Stimulated activated CD8-positive, alpha-beta memory T cell treated with anti-CD3 and anti-CD28 coated beads, Interleukin-15, amount 100 ng/mL, for 24 hours (primary cell): Measurements from ENCODE around the gene ZNF106.

Experiments
- DNase-seq: peaks from one replicate; pipeline ENCODE4 v3.0.0-alpha.2; 2020; ENCODE audit warnings: low read depth

Gene ZNF106

GRCh38 chr15:42474827-42475226 lies 16.1 kb downstream of the ZNF106 start:
- no peak for DNase-seq

GRCh38 chr15:42471002-42471401 lies 19.9 kb downstream of the ZNF106 start:
- no peak for DNase-seq

- DNase-seq, result no peak
Measured at GRCh38 chr15:42465520-42466259, 25.3 kb downstream of the ZNF106 start.

GRCh38 chr15:42461261-42461660 lies 29.7 kb downstream of the ZNF106 start:
- no peak for DNase-seq

GRCh38 chr15:42457445-42458442 lies 33.2 kb downstream of the ZNF106 start:
- no peak for DNase-seq

DNA sequence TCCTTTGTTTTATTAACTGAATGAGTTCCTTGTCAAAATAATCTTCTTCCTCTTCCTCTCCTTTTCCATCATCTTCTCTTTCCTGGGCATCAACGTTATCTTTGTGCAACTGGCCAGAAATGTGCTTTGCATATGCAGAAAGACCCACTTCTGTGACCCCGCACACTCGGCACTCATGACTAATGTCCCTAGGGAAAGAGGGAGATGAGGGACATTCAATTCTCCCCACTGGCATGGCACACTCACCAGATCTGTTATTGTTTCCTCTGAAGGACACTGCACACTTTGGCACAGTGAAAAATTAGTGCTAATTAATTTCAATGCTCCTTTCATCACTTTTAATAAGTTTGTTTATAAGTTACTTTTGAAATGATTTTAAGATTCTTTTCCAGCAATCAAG lies 34.0 kb downstream of the ZNF106 start:
- no peak for DNase-seq

DNA sequence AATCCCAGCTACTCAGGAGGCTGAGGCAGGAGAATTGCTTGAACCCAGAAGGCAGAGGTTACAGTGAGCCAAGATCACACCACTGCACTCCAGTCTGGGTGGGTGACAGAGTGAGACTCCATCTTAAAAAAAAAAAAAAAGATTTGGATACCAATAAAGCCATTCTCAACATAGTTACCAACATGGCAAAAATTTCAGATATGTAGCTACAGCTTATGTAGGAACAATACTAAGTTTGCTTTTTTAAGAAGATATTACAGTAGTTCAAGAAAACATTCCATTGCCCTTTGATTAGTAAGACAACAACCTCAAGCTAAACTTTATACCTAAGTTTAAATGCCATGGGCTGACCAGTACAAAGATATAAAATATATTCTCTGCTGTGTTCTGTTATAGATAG lies 34.4 kb downstream of the ZNF106 start:
- no peak for DNase-seq

DNA sequence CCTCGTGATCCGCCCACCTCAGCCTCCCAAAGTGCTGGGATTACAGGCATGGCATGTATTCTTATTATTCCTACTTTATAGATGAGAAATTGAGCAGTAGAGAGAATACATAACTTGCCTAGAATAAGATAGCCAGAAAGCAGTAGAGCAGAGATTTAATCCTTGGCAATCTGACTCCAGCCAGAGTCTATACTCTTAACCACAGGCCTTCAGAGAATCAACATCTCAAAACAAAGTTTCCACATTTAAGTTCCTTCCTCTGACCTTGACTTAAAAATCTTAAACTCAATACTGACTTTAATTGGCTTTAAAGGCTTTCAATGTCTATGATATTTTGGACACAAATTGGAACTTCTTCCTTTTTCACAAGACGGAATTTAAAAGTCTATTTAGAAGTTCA lies 37.1 kb downstream of the ZNF106 start:
- no peak for DNase-seq

- DNase-seq, result no peak
Measured at GRCh38 chr15:42450425-42450790, 40.5 kb downstream of the ZNF106 start.

DNA sequence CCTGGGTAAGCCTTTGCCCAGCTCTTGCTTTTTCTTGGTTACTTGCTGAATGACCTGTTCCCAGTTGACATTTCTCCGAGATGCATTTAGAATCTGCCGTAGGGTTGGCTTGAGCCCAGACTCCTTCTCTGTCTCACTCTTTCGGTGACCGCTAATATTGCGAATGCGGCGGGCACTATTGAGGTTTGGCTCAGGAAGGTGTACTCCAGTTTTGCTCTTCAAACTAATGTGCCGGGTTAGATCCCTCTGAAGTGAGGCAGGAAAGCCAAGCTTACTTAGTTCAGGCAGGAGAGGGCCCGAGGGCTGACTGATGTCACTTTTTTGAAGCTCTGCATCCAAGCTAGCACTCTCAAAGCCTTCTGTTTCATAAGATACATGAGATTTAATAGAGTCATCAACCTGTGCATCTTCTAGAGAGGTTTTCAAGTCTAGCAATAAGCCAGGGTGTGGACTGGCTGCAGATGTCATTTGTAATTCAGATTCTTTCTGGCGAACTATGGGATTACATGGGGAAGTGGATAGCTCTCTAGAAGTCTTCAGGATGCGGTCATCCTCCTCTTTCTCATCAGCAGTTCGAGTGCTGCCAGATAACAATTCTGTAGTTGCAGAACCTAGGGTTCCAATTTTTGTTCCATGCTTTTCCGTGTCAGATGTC lies 41.0 kb downstream of the ZNF106 start:
- DNase-seq, result no peak

DNA sequence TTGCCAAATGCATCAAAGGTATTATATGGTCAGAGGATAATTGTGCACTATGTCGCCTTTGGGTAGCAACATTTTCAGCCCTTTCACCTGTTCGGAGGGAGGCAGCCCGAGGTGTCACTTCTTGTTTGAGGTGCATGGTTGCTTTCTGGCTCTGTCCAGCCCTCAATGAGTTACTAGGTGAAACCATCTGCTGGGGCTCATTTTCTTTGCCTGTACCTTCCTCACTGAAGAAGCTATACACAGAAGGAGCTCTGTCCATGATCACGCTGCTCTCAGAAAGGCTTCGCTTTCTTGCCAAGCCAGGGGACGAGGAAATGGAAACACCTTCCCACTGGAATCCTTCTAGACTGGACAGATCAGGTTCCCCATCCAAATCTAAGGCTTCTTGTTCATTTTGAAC lies 42.7 kb downstream of the ZNF106 start:
- DNase-seq, result no peak

- no peak for DNase-seq
Measured at GRCh38 chr15:42447599-42447998, 43.3 kb downstream of the ZNF106 start.

GRCh38 chr15:42445551-42445950 lies 45.4 kb downstream of the ZNF106 start:
- no peak for DNase-seq

DNA sequence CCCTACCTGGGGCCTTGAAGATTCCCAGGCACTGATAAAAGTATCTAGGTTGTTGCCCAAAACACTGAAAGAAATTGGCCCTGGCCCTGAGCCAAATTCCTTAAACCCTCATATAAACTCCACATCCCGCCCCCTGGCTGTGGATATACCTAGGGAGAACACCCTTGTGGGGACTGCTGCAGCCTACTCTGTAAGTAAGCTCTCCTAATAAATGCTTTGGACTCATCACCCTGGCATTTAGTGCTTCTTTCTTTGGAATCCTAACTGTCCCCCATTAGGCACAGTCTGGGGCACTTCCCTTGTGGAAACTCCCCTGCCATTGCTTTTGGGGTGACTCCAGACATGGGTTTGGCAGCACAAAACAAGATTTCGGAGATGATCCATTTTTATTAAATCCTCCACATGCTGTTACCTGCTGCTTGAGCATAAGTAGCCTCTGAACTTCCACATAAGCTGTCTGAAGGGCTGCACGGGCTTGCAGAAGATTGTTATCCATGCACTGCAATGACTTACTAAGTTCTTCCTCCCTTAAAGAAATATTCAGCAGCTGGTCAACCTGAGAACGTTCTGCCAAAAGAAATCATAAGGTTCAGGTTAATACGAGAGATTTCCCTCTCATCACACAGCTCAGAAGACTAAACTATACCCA lies 46.4 kb downstream of the ZNF106 start:
- no peak for DNase-seq

GRCh38 chr15:42427429-42428223 lies 63.3 kb downstream of the ZNF106 start:
- no peak for DNase-seq

DNA sequence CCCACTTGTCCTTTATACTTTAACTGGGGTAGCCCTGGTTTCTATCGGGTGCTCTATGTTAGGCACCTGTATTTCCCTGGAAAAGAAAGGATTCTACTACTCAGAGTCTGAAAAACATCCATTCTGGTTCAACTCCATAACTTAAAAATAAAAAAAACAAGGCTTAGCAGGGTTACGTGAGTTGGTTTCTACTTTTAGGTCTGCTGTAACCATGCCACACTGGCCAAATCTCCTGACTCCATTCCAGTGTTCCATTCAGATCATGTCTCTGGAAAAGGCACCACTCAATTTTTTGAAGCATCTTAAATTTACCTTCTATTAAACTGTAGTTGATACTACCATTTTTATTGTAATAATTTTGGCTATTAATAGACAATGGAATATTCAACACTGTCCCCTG lies 69.6 kb downstream of the ZNF106 start:
- no peak for DNase-seq

- DNase-seq, result no peak
Measured at GRCh38 chr15:42419369-42419768, 71.6 kb downstream of the ZNF106 start.

- DNase-seq, result no peak
Measured at GRCh38 chr15:42413920-42414319, 77.0 kb downstream of the ZNF106 start.

DNA sequence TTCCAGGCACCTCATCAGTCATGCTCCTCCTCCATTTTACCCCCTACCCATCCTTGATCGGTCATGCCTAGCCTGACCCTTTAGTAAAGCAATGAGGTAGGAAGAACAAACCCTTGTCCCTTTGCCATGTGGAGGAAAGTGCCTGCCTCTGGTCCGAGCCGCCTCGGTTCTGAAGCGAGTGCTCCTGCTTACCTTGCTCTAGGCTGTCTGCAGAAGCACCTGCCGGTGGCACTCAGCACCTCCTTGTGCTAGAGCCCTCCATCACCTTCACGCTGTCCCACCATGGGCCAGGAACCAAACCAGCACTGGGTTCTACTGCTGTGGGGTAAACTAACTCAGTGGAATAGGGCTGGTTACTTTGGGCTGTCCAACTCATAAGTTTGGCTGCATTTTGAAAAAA lies 79.1 kb downstream of the ZNF106 start:
- no peak for DNase-seq

DNA sequence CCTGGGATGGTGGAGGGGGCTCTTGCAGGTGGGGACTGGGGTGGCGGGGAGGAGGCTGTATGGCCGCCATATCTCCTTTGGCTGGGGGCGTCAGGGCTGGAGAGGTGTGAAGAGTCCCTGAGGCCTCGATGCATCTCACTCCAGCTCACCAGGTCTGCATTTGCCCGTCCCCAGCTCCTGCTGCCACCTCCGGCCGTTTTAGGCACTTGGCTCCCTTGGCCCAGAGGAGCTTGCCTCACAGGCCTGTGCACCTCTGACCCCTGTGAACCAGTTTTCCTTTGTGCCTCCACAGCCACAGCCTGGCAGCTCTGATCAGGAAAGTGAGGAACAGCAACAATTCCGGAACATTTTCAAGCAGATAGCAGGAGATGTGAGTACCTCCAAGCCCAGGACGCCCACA lies 81.9 kb downstream of the ZNF106 start:
- no peak for DNase-seq

DNA sequence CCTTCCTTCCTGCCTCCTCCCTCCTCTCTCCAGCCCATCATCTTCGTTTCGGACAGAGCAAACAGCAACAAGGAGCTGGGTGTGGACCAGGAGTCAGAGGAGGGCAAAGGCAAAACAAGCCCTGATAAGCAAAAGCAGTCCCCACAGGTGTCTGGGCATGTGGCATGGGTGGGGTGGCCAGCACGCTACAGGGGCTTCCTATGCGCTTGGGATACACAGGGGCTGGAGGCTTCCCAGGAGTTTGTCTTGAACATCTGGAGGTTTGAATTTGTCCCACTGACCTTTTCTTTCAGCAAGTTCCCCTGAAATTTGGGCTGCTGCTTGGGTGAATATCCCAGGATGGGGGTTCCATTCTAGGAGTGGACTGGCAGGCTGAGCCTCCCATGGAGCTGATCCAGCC lies 82.8 kb downstream of the ZNF106 start:
- no peak for DNase-seq
